GM18519 (cell line): Measurements from ENCODE around the gene EXO1.

Experiments used
- ATAC-seq: cut with Tn5 transposase; IDR thresholded peaks from one replicate; pipeline ENCODE4 v1.9.1; 2021; ENCODE audit warnings: mild to moderate bottlenecking, moderate library complexity; ENCODE audit not compliant: unreplicated experiment, low FRiP score

EXO1 gene

GRCh38 chr1:241881440-241881839 is 33.4 kb downstream of the EXO1 start:
- ATAC-seq: no peak

GRCh38 chr1:241883159-241883558 is 35.2 kb downstream of the EXO1 start:
- ATAC-seq: no peak

GRCh38 chr1:241888232-241888631 is 40.2 kb downstream of the EXO1 start:
- ATAC-seq: no peak

- ATAC-seq: no peak
These were observed 43.3 kb downstream of the EXO1 start for GRCh38 chr1:241891296-241891695.

GRCh38 chr1:241894016-241894415 is 46.0 kb downstream of the EXO1 start:
- no peak for ATAC-seq

- ATAC-seq: peak; percentile 60
These were observed 47.0 kb downstream of the EXO1 start for GRCh38 chr1:241895013-241895412.

- no peak for ATAC-seq
These were observed 48.6 kb downstream of the EXO1 start for GRCh38 chr1:241896670-241896962.

- ATAC-seq: no peak
These were observed 51.2 kb downstream of the EXO1 start for GRCh38 chr1:241899210-241899609.

- no peak for ATAC-seq
These were observed 52.4 kb downstream of the EXO1 start for GRCh38 chr1:241900381-241900780.

- no peak for ATAC-seq
These were observed 54.5 kb downstream of the EXO1 start for GRCh38 chr1:241902391-241903065.

- no peak for ATAC-seq
These were observed 68.2 kb downstream of the EXO1 start for GRCh38 chr1:241916196-241916595.

- no peak for ATAC-seq
These were observed 69.5 kb downstream of the EXO1 start for GRCh38 chr1:241917487-241917886.

- ATAC-seq: no peak
These were observed 70.9 kb downstream of the EXO1 start for GRCh38 chr1:241918879-241919278.

GRCh38 chr1:241924080-241924808 is 76.2 kb downstream of the EXO1 start:
- no peak for ATAC-seq

GRCh38 chr1:241926141-241926540 is 78.1 kb downstream of the EXO1 start:
- ATAC-seq: no peak

GRCh38 chr1:241927321-241927720 is 79.3 kb downstream of the EXO1 start:
- no peak for ATAC-seq

GRCh38 chr1:241932845-241933244 is 84.8 kb downstream of the EXO1 start:
- ATAC-seq: no peak

GRCh38 chr1:241934201-241934848 is 86.3 kb downstream of the EXO1 start:
- ATAC-seq: no peak

- ATAC-seq: no peak
These were observed 86.9 kb downstream of the EXO1 start for GRCh38 chr1:241934866-241935265.
